Naive B cell (primary cell): Measurements from ENCODE around the gene BTBD9. TPM values are rescaled to one million over a fixed set of nuclear protein-coding genes. Genes with fewer than 3 reads are reported as not detected.

ENCODE experiments used
- ATAC-seq, 2 donors: fragments of 150-1000 bp; cut with Tn5 transposase; 2 replicates each; pipeline ENCODE4 v1.10.0; 2021; ENCODE audit warnings: low read depth in 2 of 2, mild to moderate bottlenecking in 2 of 2, moderate library complexity in 2 of 2
- DNase-seq: peaks from one replicate; pipeline ENCODE4 v3.0.0; 2022
- H3K27ac Mint-ChIP-seq, 6 donors: one replicate each; pipeline ENCODE4 v1.8.0; 2020 to 2022; ENCODE audit warnings: mild to moderate bottlenecking in 6 of 6, mixed read lengths in 6 of 6, moderate library complexity in 5 of 6, inconsistent platforms in 2 of 6
- H3K27me3 Mint-ChIP-seq, 3 donors: one replicate each; pipeline ENCODE4 v1.8.0; 2021 to 2022; ENCODE audit warnings: mixed read lengths in 3 of 3, mild to moderate bottlenecking in 1 of 3
- H3K36me3 Mint-ChIP-seq, 2 donors: one replicate each; pipeline ENCODE4 v1.8.0; 2020 to 2022; ENCODE audit warnings: mixed read lengths in 2 of 2, inconsistent platforms in 1 of 2, mild to moderate bottlenecking in 1 of 2
- H3K4me1 Mint-ChIP-seq, 3 donors: one replicate each; pipeline ENCODE4 v1.8.0; 2020 to 2022; ENCODE audit warnings: mixed read lengths in 3 of 3, inconsistent platforms in 1 of 3, mild to moderate bottlenecking in 1 of 3, moderate library complexity in 1 of 3
- H3K4me3 Mint-ChIP-seq, 8 donors: one replicate each; pipeline ENCODE4 v1.8.0; 2020 to 2022; ENCODE audit warnings: mild to moderate bottlenecking in 8 of 8, mixed read lengths in 8 of 8, moderate library complexity in 8 of 8, inconsistent platforms in 2 of 8
- H3K9me3 Mint-ChIP-seq, 7 donors: one replicate each; pipeline ENCODE4 v1.8.0; 2020 to 2022; ENCODE audit warnings: mixed read lengths in 7 of 7, mild to moderate bottlenecking in 5 of 7, inconsistent platforms in 2 of 7, moderate library complexity in 1 of 7
- polyA plus RNA-seq, 6 donors: library from polyadenylated mRNA; unstranded; fragments of 300-500 nt; fragmentation: Illumina TruSeq; gene quantifications; one replicate each; pipeline ENCODE4 v1.2.3, GENCODE V29; 2021; ENCODE audit warnings: low read depth in 6 of 6

BTBD9 gene
- polyA plus RNA-seq, 6 donors from 2014 or later: 3.5 to 29.1 (median 20.2) TPM

- peak overlapping the region in 1 of 6 donors; percentile 41 for H3K27ac Mint-ChIP-seq
- no peaks in the 10 kb centered on the region for H3K9me3 Mint-ChIP-seq
- ATAC-seq (no peak), DNase-seq (no peak)
- peaks cover 0 to 16% (median 4%) of the 10 kb centered on the region in 3 donors for H3K4me1 Mint-ChIP-seq
- H3K27me3 Mint-ChIP-seq: no peaks in the 10 kb centered on the region
- H3K36me3 Mint-ChIP-seq: peaks cover 0 to 11% of the 10 kb centered on the region in 2 donors
- no peak overlapping the region for H3K4me3 Mint-ChIP-seq
Observed at GRCh38 chr6:38370653-38371601, 268.8 kb downstream of the BTBD9 start.

GRCh38 chr6:38367231-38367630, 272.5 kb downstream of the BTBD9 start:
- Mint-ChIP-seq H3K27me3 (no peaks in the 10 kb centered on the region), H3K36me3 (peaks cover 4 to 22% of the 10 kb centered on the region in 2 donors), H3K9me3 (no peaks in the 10 kb centered on the region), H3K27ac (no peak overlapping the region), H3K4me1 (peaks cover 0 to 9% (median 3%) of the 10 kb centered on the region in 3 donors), H3K4me3 (no peak overlapping the region)
- ATAC-seq: no peak
- no peak for DNase-seq

- Mint-ChIP-seq H3K4me1 (peaks cover 0 to 9% (median 8%) of the 10 kb centered on the region in 3 donors), H3K4me3 (no peak overlapping the region), H3K36me3 (peaks cover 4 to 22% of the 10 kb centered on the region in 2 donors), H3K27me3 (no peaks in the 10 kb centered on the region), H3K27ac (no peak overlapping the region), H3K9me3 (no peaks in the 10 kb centered on the region)
- DNase-seq: no peak
- ATAC-seq: no peak
Observed at GRCh38 chr6:38366234-38366633, 273.5 kb downstream of the BTBD9 start.

- no peak for ATAC-seq
- H3K27ac Mint-ChIP-seq: peak overlapping the region in 1 of 6 donors; percentile 43
- no peak overlapping the region for H3K4me3 Mint-ChIP-seq
- H3K27me3 Mint-ChIP-seq: no peaks in the 10 kb centered on the region
- H3K9me3 Mint-ChIP-seq: peaks cover 0 to 3% (median 0%) of the 10 kb centered on the region in 7 donors
- no peak for DNase-seq
- peaks cover 4 to 22% of the 10 kb centered on the region in 2 donors for H3K36me3 Mint-ChIP-seq
- peaks cover 0 to 13% (median 9%) of the 10 kb centered on the region in 3 donors for H3K4me1 Mint-ChIP-seq
Observed at GRCh38 chr6:38364775-38365174, 275.0 kb downstream of the BTBD9 start.

GRCh38 chr6:38364127-38364526, 275.6 kb downstream of the BTBD9 start:
- Mint-ChIP-seq H3K27me3 (no peaks in the 10 kb centered on the region), H3K9me3 (peaks cover 0 to 3% (median 0%) of the 10 kb centered on the region in 7 donors), H3K36me3 (peaks cover 4 to 16% of the 10 kb centered on the region in 2 donors), H3K27ac (no peak overlapping the region), H3K4me1 (peaks cover 0 to 15% (median 7%) of the 10 kb centered on the region in 3 donors), H3K4me3 (no peak overlapping the region)
- DNase-seq (no peak), ATAC-seq (no peak)

GRCh38 chr6:38355519-38355918, 284.2 kb downstream of the BTBD9 start:
- Mint-ChIP-seq H3K27ac (peak overlapping the region in 1 of 6 donors; percentile 44), H3K36me3 (peaks cover 0 to 17% of the 10 kb centered on the region in 2 donors), H3K9me3 (peaks cover 0 to 2% (median 0%) of the 10 kb centered on the region in 7 donors), H3K4me3 (no peak overlapping the region), H3K4me1 (peaks cover 21 to 32% (median 25%) of the 10 kb centered on the region in 3 donors), H3K27me3 (no peaks in the 10 kb centered on the region)
- DNase-seq (no peak), ATAC-seq (no peak)

- ATAC-seq: no peak
- Mint-ChIP-seq H3K27ac (peak overlapping the region in 2 of 6 donors; percentile 66 to 85), H3K9me3 (no peaks in the 10 kb centered on the region), H3K27me3 (no peaks in the 10 kb centered on the region), H3K36me3 (peaks cover 0 to 17% of the 10 kb centered on the region in 2 donors), H3K4me1 (peaks cover 19 to 32% (median 25%) of the 10 kb centered on the region in 3 donors), H3K4me3 (no peak overlapping the region)
- no peak for DNase-seq
Observed at GRCh38 chr6:38354905-38355304, 284.8 kb downstream of the BTBD9 start.

- Mint-ChIP-seq H3K36me3 (peaks cover 0 to 17% of the 10 kb centered on the region in 2 donors), H3K27me3 (no peaks in the 10 kb centered on the region), H3K4me3 (peak overlapping the region in 1 of 8 donors; percentile 32), H3K4me1 (peaks cover 17 to 32% (median 25%) of the 10 kb centered on the region in 3 donors), H3K27ac (no peak overlapping the region), H3K9me3 (no peaks in the 10 kb centered on the region)
- DNase-seq (no peak), ATAC-seq (no peak)
Observed at GRCh38 chr6:38354037-38354381, 285.7 kb downstream of the BTBD9 start.

- Mint-ChIP-seq H3K4me3 (no peak overlapping the region), H3K36me3 (peaks cover 0 to 17% of the 10 kb centered on the region in 2 donors), H3K27me3 (no peaks in the 10 kb centered on the region), H3K27ac (peak overlapping the region in 2 of 6 donors; percentile 17 to 60), H3K9me3 (no peaks in the 10 kb centered on the region), H3K4me1 (peaks cover 17 to 32% (median 25%) of the 10 kb centered on the region in 3 donors)
- no peak for DNase-seq
- ATAC-seq: no peak
Observed at GRCh38 chr6:38353310-38354036, 286.3 kb downstream of the BTBD9 start.

- ATAC-seq (no peak), DNase-seq (no peak)
- no peaks in the 10 kb centered on the region for H3K9me3 Mint-ChIP-seq
- no peak overlapping the region for H3K4me3 Mint-ChIP-seq
- peaks cover 15 to 32% (median 24%) of the 10 kb centered on the region in 3 donors for H3K4me1 Mint-ChIP-seq
- H3K27me3 Mint-ChIP-seq: no peaks in the 10 kb centered on the region
- peak overlapping the region in 1 of 6 donors; percentile 17 for H3K27ac Mint-ChIP-seq
- H3K36me3 Mint-ChIP-seq: peaks cover 0 to 14% of the 10 kb centered on the region in 2 donors
Observed at GRCh38 chr6:38352636-38353035, 287.1 kb downstream of the BTBD9 start.

GRCh38 chr6:38350942-38351341, 288.8 kb downstream of the BTBD9 start:
- H3K36me3 Mint-ChIP-seq: peaks cover 1 to 9% of the 10 kb centered on the region in 2 donors
- ATAC-seq (no peak), DNase-seq (no peak)
- H3K27ac Mint-ChIP-seq: peak overlapping the region in 2 of 6 donors; percentile 4 to 32
- H3K27me3 Mint-ChIP-seq: no peaks in the 10 kb centered on the region
- H3K4me3 Mint-ChIP-seq: no peak overlapping the region
- H3K9me3 Mint-ChIP-seq: no peaks in the 10 kb centered on the region
- H3K4me1 Mint-ChIP-seq: peaks cover 13 to 32% (median 19%) of the 10 kb centered on the region in 3 donors

- DNase-seq (no peak), ATAC-seq (no peak)
- H3K9me3 Mint-ChIP-seq: no peaks in the 10 kb centered on the region
- H3K27me3 Mint-ChIP-seq: no peaks in the 10 kb centered on the region
- no peak overlapping the region for H3K27ac Mint-ChIP-seq
- peaks cover 6 to 14% of the 10 kb centered on the region in 2 donors for H3K36me3 Mint-ChIP-seq
- H3K4me3 Mint-ChIP-seq: no peak overlapping the region
- H3K4me1 Mint-ChIP-seq: peaks cover 13 to 25% (median 15%) of the 10 kb centered on the region in 3 donors
Observed at GRCh38 chr6:38350220-38350619, 289.5 kb downstream of the BTBD9 start.

GRCh38 chr6:38349795-38350194, 289.9 kb downstream of the BTBD9 start:
- H3K4me1 Mint-ChIP-seq: peaks cover 10 to 21% (median 13%) of the 10 kb centered on the region in 3 donors
- no peak overlapping the region for H3K27ac Mint-ChIP-seq
- H3K4me3 Mint-ChIP-seq: no peak overlapping the region
- no peaks in the 10 kb centered on the region for H3K27me3 Mint-ChIP-seq
- H3K9me3 Mint-ChIP-seq: no peaks in the 10 kb centered on the region
- DNase-seq: no peak
- no peak for ATAC-seq
- peaks cover 6 to 14% of the 10 kb centered on the region in 2 donors for H3K36me3 Mint-ChIP-seq
